ENCODE results near the gene EFCAB10.

Gene EFCAB10, protein sequence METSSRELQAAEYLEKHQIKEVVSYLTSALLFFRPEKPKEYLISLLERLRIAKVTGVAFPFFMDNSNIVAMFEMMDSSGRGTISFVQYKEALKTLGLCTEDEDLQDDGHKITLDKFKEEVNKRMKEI

GRCh38 chr7:105581066-105581811 is at the start of gene EFCAB10:
EFCAB10 (minus strand) TSS chr7:105581493; CDS start chr7:105581463, 30 bp downstream.
- peak; percentile 38 for DNase-seq (ENCODE audit: low read depth)
- TF ChIP-seq, protein P1, sequence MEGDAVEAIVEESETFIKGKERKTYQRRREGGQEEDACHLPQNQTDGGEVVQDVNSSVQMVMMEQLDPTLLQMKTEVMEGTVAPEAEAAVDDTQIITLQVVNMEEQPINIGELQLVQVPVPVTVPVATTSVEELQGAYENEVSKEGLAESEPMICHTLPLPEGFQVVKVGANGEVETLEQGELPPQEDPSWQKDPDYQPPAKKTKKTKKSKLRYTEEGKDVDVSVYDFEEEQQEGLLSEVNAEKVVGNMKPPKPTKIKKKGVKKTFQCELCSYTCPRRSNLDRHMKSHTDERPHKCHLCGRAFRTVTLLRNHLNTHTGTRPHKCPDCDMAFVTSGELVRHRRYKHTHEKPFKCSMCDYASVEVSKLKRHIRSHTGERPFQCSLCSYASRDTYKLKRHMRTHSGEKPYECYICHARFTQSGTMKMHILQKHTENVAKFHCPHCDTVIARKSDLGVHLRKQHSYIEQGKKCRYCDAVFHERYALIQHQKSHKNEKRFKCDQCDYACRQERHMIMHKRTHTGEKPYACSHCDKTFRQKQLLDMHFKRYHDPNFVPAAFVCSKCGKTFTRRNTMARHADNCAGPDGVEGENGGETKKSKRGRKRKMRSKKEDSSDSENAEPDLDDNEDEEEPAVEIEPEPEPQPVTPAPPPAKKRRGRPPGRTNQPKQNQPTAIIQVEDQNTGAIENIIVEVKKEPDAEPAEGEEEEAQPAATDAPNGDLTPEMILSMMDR (conservative IDR thresholded peaks at IDR 0.05; ENCODE audit: low read length), result no peak
- H3K4me3 ChIP-seq (ENCODE audit: low read length), result peak within 1 kb of the TSS; percentile 57

DNA sequence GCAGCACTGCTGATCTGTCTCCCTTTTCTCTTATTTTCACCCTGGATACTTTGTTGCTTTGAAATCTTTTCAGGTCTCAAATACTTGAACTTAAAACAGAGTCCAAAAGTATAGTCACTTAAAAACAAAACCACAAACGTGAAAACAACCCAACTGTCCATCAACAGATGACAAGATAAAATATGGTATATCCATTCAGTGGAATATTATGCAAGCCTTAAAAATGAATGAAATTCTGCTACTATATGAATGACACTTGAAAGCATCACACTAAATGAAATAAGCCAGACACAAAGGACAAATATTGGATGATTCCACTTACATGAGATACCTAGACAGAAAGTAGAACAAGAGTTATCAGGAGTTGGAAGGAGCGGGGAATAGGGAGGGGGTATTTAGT is 44.7 kb upstream of the EFCAB10 start:
- DNase-seq (ENCODE audit: low read depth), result no peak
- no peak overlapping the region for H3K4me3 ChIP-seq (ENCODE audit: low read length)
- TF ChIP-seq, protein P1 (conservative IDR thresholded peaks at IDR 0.05; ENCODE audit: low read length), result no peak

GRCh38 chr7:105623906-105624305 is 42.6 kb upstream of the EFCAB10 start:
- no peak overlapping the region for H3K4me3 ChIP-seq (ENCODE audit: low read length)
- TF ChIP-seq, protein P1 (conservative IDR thresholded peaks at IDR 0.05; ENCODE audit: low read length), result no peak
- DNase-seq (ENCODE audit: low read depth), result no peak

DNA sequence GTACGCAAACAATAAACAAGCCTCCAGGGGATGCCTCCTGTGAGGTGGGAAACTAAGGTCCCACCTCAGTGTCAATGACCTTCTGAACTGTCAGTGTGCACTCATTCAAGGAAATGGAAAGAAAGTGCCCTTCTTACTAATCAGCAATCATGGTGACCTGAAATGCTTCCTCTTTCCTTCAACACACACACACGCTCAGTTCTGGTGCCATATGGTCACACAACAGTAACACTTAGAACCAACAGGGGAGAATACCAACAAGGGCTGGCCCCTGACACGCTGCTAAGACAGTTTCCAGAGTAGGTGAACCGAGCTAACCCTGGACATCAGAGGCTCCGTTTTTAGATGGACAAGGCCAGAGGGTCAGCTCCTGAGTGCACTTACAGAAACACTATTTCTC is 42.1 kb upstream of the EFCAB10 start:
- no peak overlapping the region for H3K4me3 ChIP-seq (ENCODE audit: low read length)
- TF ChIP-seq, protein P1 (conservative IDR thresholded peaks at IDR 0.05; ENCODE audit: low read length), result no peak
- no peak for DNase-seq (ENCODE audit: low read depth)

- H3K4me3 ChIP-seq (ENCODE audit: low read length), result no peak overlapping the region
- no peak for DNase-seq (ENCODE audit: low read depth)
- TF ChIP-seq, protein P1 (conservative IDR thresholded peaks at IDR 0.05; ENCODE audit: low read length), result no peak
Observed at GRCh38 chr7:105622106-105622731, 40.9 kb upstream of the EFCAB10 start.

DNA sequence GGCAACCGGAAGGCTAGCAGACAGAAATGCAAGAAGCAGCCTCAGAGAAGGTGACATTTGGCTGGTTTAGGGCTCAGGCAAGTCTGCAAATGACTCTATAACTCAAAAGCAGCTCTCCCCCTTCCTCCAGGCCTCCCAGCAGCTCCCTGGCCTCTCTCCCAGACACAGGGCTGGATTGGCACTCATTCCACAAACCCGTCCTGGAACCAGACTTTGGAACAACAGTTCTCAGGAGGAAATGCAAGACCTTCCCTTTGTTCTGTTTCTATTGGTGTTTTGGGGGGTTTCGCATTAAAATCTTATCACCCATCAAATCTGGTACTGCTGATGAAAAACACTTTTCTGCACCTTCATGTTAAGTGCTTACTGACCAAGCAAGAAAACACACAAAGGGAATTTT is 40.3 kb upstream of the EFCAB10 start:
- no peak overlapping the region for H3K4me3 ChIP-seq (ENCODE audit: low read length)
- peak; percentile 68 for DNase-seq (ENCODE audit: low read depth)
- TF ChIP-seq, protein P1 (conservative IDR thresholded peaks at IDR 0.05; ENCODE audit: low read length), result no peak

DNA sequence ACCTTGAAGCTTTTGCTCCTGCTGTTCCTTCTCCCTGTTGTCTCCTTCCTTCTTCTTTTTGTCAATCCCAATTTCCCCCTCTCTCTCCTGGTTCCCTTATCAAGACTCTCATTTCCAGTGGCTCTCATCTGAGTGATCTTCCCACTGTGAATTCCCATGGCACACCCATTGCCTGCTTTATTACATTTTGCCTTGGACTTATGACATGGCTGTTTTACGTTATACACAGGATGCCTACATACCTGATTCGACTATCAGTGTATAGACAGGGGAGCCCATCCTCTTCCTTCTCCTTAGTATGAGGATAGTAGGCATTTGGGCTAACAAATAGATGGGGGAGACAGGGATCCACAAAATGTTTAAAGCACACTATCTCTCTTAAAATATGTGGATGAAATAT is 39.9 kb upstream of the EFCAB10 start:
- TF ChIP-seq, protein P1 (conservative IDR thresholded peaks at IDR 0.05; ENCODE audit: low read length), result no peak
- H3K4me3 ChIP-seq (ENCODE audit: low read length), result no peak overlapping the region

More for the DNA sequence above, 39.9 kb upstream of the EFCAB10 start:
- no peak for DNase-seq (ENCODE audit: low read depth)

Data from AG10803 (cell line).